ENCODE results near the gene DRD4. TPM values are rescaled to one million over a fixed set of nuclear protein-coding genes. Genes with fewer than 3 reads are reported as not detected.

DRD4 gene
- total RNA-seq, 1 donor from 2014 or later = 0.33 TPM

GRCh38 chr11:596374-596773 is 40.7 kb upstream of the DRD4 start:
- TF ChIP-seq CTCF (IDR thresholded peaks at IDR 0.05; ENCODE audit: unreplicated experiment) = no peak
- Mint-ChIP-seq H3K27ac (ENCODE audit: unreplicated experiment) (no peak overlapping the region), H3K9me3 (ENCODE audit: unreplicated experiment) (no peaks in the 10 kb centered on the region), H3K36me3 (ENCODE audit: low read depth, unreplicated experiment) (peaks cover 34% of the 10 kb centered on the region), H3K4me3 (ENCODE audit: unreplicated experiment) (no peak overlapping the region), H3K4me1 (ENCODE audit: unreplicated experiment) (no peaks in the 10 kb centered on the region), H3K27me3 (ENCODE audit: unreplicated experiment) (peaks cover 4% of the 10 kb centered on the region)
- no peak for DNase-seq (ENCODE audit: low spot score)

GRCh38 chr11:597166-597725 is 39.8 kb upstream of the DRD4 start:
- Mint-ChIP-seq H3K27ac (ENCODE audit: unreplicated experiment) (peak overlapping the region; percentile 36), H3K9me3 (ENCODE audit: unreplicated experiment) (no peaks in the 10 kb centered on the region), H3K27me3 (ENCODE audit: unreplicated experiment) (peaks cover 7% of the 10 kb centered on the region), H3K4me1 (ENCODE audit: unreplicated experiment) (no peaks in the 10 kb centered on the region), H3K4me3 (ENCODE audit: unreplicated experiment) (peak overlapping the region; percentile 31), H3K36me3 (ENCODE audit: low read depth, unreplicated experiment) (peaks cover 38% of the 10 kb centered on the region)
- DNase-seq (ENCODE audit: low spot score) = peak; percentile 51
- TF ChIP-seq CTCF (IDR thresholded peaks at IDR 0.05; ENCODE audit: unreplicated experiment) = peak; percentile 21

GRCh38 chr11:598005-598680 is 38.9 kb upstream of the DRD4 start:
- TF ChIP-seq CTCF (IDR thresholded peaks at IDR 0.05; ENCODE audit: unreplicated experiment) = no peak
- Mint-ChIP-seq H3K36me3 (ENCODE audit: low read depth, unreplicated experiment) (peaks cover 32% of the 10 kb centered on the region), H3K4me3 (ENCODE audit: unreplicated experiment) (no peak overlapping the region), H3K27ac (ENCODE audit: unreplicated experiment) (no peak overlapping the region), H3K27me3 (ENCODE audit: unreplicated experiment) (peaks cover 6% of the 10 kb centered on the region), H3K9me3 (ENCODE audit: unreplicated experiment) (no peaks in the 10 kb centered on the region), H3K4me1 (ENCODE audit: unreplicated experiment) (no peaks in the 10 kb centered on the region)
- DNase-seq (ENCODE audit: low spot score) = no peak

GRCh38 chr11:601573-602245 is 35.4 kb upstream of the DRD4 start:
- H3K4me3 Mint-ChIP-seq (ENCODE audit: unreplicated experiment) = no peak overlapping the region
- H3K36me3 Mint-ChIP-seq (ENCODE audit: low read depth, unreplicated experiment) = peaks cover 29% of the 10 kb centered on the region
- H3K27ac Mint-ChIP-seq (ENCODE audit: unreplicated experiment) = no peak overlapping the region
- H3K27me3 Mint-ChIP-seq (ENCODE audit: unreplicated experiment) = peaks cover 4% of the 10 kb centered on the region
- no peak for DNase-seq (ENCODE audit: low spot score)
- TF ChIP-seq CTCF (IDR thresholded peaks at IDR 0.05; ENCODE audit: unreplicated experiment) = no peak
- H3K4me1 Mint-ChIP-seq (ENCODE audit: unreplicated experiment) = no peaks in the 10 kb centered on the region
- H3K9me3 Mint-ChIP-seq (ENCODE audit: unreplicated experiment) = no peaks in the 10 kb centered on the region

GRCh38 chr11:603154-603553 is 33.9 kb upstream of the DRD4 start:
- H3K27me3 Mint-ChIP-seq (ENCODE audit: unreplicated experiment) = peaks cover 4% of the 10 kb centered on the region
- H3K36me3 Mint-ChIP-seq (ENCODE audit: low read depth, unreplicated experiment) = peaks cover 26% of the 10 kb centered on the region
- H3K4me3 Mint-ChIP-seq (ENCODE audit: unreplicated experiment) = no peak overlapping the region
- no peak for TF ChIP-seq CTCF (IDR thresholded peaks at IDR 0.05; ENCODE audit: unreplicated experiment)
- no peak for DNase-seq (ENCODE audit: low spot score)
- H3K27ac Mint-ChIP-seq (ENCODE audit: unreplicated experiment) = no peak overlapping the region
- H3K4me1 Mint-ChIP-seq (ENCODE audit: unreplicated experiment) = no peaks in the 10 kb centered on the region
- H3K9me3 Mint-ChIP-seq (ENCODE audit: unreplicated experiment) = no peaks in the 10 kb centered on the region

All from endothelial cell (in vitro differentiated cells).